ENCODE measurements around the gene RASIP1.

RASIP1 gene

DNA sequence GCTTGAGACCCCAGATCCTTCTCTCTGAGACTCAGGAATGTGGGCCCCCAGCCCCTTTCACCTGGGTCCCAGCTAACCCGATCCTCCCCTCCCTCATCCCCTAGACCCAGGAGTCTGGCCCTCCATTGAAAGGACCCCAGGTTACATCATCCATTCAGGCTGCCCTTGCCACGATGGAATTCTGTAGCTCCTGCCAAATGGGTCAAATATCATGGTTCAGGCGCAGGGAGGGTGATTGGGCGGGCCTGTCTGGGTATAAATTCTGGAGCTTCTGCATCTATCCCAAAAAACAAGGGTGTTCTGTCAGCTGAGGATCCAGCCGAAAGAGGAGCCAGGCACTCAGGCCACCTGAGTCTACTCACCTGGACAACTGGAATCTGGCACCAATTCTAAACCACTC, 15.4 kb upstream of the RASIP1 start:
- DNase-seq, result no peak

DNA sequence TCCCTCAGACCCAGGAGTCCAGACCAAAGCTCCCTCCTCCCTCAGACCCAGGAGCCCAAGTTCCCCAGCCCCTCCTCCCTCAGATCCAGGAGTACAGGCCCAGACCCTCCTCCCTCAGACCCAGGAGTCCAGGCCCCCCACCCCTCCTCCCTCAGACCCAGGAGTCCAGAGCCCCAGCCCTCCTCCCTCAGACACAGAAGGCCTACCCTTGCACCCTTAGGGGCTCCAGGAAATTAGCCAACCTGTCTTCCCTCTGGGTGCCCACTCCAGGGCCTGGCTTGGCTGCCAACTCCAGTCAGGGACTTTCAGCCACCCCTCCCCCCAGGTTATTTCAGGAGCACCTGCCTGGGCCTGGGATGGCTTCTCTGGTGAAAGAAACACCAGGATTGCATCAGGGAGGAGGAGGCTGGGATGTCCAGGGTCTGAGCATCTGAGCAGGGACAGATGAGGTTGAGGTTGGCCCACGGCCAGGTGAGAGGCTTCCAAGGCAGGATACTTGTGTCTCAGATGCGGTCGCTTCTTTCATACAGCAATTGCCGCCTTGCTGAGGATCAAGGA, 14.8 kb upstream of the RASIP1 start, which contains the start of gene FGF21:
TSS of gene FGF21 (plus strand) at position 441 of the 558 bp plus-strand sequence. CDS start 713 bp downstream, outside the sequence.
- DNase-seq, result no peak

DNA sequence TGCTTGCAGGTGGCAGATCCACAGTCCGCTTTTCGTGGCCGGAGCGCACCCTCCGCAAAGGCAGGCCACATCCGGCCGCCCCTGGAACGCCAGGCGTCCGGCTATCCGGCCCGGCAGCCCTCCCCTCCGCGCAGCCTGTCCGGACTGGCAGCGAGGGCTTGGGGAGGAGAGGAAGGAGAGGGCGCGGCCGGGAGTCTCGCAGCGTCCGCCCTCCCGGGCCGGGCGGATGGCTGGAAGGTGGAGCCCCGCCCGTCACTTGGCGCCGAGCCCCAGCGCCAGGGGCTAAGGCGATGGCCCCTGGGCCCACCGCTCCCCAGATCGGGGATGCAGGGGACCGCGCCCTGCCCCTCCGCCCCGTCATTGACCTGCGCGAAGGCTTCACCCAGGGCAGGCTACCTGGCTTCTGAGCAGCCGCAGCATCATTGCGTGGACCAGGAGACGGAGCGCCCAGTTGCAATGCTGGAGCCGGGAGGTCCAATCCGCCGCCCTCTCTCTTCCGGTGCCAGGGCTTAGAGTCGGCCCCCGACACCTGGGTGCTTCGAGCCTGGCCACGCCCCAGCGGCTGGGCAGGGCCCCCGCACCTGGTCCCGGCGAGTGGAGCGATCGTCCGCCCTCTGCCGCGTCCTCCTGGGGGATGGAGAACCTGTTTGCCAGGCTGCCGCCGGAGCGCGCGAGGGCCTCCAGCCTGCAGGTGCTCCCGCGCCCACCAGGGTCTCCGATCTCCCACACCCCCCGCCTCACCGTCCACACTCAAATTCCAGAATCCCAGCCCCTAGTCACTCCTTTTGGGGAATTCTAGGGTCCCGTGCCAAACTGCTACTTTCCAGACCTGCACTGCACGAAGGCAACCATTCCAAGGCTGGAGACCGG, 12.3 kb upstream of the RASIP1 start, which contains the start of gene FUT1:
TSS of gene FUT1 (minus strand) at position 146 of the 870 bp plus-strand sequence. CDS start 1,360 bp downstream, outside the sequence.
- DNase-seq, result no peak

DNA sequence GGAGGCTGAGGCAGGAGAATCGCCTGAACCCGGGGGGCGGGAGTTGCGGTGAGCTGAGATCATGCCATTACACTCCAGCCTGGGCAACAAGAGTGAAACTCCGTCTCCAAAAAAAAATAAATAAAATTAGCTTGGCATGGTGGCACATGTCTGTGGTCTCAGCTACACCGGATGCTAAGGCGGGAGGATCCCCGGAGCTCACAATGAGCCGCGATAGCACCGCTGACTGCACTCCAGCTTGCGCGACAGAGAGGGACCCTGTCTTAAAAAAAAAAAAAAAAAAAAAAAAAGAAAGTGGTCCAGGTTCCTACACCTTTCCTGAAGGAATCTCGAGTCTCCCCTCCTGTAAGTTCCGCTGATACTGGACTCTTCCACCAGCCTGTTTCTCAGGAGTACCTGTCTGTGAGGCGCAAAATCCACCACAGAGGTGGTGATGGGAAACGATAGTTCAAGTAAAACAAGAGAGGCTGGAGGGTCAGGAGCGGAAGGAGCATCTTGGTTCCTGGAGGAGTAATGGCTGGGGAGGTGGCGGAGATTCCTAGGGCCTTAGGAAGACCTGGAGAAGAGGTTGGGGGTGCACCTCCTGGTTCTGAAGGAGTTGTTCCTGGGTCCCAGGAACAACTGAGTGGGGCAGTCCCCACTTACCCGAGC, 11.6 kb upstream of the RASIP1 start:
- DNase-seq, result no peak

DNA sequence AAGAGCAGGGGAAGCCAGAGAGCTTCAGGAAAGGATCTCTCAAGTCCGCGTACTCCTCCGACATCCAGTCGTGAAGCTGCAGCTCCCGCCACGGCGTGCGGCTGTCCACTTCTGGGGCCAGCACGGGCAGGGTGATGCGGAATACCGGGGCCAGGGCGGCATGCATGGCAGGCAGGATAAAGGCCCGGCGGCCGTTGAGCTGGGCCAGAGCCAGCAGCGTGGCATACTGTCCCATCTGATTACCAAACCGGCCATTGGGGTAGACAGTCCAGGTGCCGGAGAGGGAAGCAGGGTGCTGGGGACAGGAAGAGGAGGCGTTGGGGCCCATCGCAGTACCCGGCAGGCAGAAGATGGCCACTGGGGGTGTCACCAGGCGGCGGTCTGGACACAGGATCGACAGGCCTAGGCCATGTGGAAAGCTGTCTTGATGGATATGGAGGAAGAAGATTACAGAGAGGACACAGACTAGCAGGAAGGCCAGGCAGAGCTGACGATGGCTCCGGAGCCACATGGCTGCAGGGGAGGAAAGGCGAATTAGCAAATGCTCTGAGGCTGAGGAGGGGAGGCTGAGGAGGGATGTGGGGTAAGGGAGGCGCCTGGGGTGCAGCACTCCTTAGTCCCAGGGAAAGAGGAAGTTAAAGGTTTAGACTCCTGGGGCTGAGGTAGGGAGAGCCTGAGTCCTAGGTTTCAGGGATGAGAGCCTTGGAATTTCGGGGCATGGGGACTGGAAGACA, 10.5 kb upstream of the RASIP1 start:
- DNase-seq, result no peak

DNA sequence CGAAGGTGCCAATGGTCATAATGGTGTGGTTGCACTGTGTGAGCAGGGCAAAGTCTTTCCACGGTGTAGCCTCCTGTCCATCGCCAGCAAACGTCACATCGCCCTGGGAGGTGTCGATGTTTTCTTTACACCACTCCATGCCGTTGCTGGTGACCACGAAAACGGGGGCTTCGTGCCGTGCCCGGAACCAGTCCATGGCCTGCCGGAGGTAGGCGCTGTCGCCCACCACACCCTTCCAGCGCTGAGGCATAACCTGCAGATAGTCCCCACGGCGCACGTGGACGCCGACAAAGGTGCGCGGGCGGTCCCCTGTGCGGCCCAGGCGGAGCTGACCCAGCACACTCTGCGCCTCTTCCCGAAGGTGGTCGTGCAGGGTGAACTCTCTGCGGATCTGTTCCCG, 9.9 kb upstream of the RASIP1 start:
- no peak for DNase-seq

DNA sequence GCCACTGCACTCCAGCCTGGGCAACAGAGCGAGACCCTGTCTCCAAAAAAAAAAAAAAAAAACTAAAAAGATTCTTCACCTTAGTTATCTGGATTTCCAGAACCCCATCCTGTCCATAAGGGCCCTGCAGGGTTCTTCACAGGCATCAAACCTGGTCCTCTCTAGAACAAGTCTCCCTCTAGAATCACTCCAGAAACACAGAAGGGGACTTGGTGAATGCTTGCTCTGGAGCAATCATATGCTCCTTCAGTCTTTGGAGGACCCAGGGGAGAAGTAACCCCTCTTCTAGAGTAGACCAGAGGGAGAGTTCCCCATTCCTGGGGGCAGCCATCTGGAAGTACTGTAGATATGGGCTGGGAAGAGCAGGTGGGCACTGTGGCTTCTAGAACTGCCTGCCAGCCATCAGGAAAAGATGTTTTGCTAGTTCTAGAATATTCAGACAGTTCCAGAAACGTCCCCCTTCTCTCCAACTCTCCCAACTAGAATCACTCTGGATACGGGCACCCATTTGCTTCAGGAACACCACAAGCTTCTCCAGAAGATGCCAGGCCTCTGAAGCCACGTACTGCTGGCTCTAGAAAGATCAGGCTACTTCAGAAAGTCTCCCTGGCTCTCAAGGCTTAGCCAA, 9.3 kb upstream of the RASIP1 start:
- DNase-seq, result no peak

DNA sequence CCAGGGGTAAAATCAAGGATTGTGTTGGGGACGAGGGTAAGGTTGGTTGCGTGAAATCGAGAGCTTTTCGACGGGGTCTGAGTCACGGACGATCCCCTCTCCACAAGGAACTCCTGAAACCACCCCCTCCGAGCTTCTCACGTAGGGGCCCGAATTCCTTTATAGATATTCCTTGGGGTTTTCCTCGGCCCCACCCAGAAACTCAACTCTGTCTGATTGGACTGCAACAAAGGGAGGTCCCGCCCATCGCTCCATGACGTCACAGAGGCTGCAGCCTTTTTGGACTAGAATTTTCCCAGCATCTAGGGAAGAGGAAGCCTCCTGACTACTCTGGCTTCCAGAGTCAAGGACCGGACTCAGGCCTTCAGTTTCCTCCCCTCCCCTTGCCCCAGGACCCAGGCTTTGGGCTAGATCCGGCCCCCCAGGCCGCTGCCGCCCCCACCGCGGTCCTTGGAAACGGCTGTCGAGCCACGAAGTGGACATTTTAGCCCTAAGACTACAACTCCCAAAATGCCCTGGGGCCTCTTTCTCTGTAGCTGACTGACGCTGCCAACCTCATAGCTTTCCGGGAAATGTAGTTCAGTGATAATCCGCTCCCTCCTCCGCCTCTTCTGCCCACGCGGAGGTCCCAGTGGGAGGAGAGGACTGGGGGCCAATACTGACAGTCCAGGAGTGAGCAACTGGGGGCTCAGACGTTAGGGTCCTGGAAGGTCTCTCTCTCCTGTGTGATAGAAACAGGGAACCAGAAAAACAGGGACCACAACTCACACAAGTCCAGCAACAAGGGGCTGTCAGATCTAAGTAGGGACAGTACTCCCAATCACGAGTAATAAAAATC, 6.5 kb upstream of the RASIP1 start, which contains the start of gene IZUMO1:
TSS of gene IZUMO1 (minus strand) at position 172 of the 838 bp plus-strand sequence. CDS start 1,050 bp downstream, outside the sequence.
- DNase-seq, result peak in 1 of 2 experiments; percentile 29

DNA sequence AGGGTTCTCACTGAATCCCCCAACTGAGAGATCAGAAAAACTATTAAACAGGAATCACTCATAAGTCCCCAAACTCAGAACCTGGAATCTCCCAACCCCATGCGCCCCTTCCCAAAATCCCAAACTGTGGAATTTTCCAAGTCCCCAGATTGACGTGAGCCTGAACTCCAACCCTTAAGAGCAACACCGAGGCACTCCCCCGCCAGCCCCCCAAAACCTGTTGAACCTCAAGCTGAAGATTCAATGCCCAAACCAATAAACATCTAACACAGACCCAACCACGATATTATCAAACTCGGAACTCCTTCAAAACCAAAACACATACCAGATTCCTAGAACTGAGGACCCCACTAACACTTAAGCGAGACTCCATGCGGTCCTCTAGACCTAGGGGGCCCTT, 5.7 kb upstream of the RASIP1 start:
- no peak for DNase-seq

DNA sequence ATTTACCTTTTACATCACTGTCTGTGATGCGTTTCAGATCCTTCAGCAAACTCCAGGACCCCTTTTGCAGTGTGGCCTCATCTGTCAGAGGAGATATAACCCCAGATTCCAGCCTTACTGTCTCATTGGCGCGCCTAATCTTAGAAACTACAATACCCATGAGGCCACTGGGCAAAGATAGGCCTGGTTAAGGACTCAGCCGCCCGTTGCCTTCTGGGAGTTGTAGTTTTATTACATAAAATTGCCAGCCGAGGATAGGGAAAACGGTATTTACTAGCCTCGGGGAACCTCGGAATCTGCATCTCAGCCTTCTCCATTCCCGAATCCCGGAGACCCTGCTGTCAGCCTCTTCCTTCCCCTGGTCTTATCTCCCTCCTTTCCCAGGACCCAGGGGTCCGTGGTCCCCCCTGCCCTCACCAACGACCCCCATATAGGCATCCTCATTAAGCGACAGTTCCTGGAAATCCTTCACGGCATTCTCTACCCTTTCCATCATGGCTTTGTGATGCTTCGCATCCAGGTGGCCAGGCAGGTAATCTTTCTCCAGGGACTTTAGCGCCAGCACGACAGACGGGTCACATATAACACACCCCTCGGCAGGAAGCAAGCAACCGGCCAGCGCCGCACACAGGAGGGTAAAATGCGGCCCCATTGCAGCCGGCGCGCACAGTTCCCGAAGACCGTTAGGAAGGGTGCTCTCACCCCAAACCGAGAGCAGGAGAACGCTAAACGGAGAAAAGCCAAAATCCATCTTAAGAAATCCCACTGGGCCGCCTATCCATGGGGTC, 5.0 kb upstream of the RASIP1 start:
- DNase-seq, result peak; percentile 37 to 43

DNA sequence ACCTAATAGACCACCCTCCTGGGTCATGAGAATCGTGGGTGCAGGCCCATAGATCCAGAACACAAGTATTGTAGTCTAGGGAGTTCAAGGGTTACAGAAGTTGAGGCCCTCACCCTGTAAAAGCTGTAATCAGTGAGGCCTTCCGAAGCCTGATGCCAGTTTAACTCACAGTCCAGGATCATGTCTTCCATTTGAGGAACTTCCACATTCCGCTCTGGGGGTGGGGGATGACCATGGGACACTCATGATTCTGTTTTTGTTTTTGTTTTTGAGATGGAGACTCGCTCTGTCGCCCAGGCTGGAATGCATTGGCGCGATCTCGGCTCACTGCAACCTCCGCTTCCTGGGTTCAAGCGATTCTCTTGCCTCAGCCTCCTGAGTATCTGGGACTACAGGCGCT, 1.7 kb upstream of the RASIP1 start:
- DNase-seq, result no peak

DNA sequence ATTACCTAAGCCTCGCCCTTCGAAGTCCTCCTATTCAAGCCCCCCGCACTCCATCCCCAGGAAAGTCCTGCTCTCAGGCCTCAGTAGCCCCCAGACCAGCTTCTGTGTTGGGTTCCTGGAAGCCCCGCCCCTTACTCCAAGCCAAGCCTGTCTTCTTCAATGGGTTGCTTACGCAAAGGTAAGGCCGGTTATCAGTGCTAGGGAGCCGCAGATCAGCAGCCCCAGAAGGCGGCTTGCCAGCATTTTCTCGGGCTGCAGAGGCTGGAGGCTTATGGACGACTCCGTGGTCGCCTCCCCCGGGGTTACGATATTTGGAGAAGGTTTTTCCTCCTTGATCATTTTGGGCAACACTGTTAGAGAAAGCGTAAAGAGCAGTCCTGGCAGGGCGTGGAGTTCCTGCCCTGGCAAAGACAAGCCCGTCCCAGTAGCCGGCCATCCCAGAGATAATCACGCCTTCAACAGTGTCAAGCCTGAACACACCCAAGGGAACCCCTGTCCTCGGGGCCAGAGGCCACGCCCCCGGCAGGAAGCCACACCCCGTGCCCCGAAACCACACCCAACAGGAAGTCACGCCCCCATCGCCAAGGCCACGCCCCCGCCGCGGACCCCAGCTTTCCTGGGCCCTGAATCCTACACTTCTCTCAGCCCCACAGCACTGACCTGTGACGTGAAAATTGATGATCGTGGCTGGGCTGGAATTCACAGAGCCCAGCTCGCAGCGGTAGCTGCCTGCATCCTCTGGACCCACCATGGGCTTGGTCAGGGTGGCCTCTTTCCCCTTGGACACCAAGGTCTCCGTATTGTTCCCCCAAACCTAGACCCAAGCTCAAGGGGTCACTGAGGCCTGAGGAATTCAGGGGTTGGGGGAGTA, 954 bp upstream of the RASIP1 start:
- DNase-seq, result no peak

DNA sequence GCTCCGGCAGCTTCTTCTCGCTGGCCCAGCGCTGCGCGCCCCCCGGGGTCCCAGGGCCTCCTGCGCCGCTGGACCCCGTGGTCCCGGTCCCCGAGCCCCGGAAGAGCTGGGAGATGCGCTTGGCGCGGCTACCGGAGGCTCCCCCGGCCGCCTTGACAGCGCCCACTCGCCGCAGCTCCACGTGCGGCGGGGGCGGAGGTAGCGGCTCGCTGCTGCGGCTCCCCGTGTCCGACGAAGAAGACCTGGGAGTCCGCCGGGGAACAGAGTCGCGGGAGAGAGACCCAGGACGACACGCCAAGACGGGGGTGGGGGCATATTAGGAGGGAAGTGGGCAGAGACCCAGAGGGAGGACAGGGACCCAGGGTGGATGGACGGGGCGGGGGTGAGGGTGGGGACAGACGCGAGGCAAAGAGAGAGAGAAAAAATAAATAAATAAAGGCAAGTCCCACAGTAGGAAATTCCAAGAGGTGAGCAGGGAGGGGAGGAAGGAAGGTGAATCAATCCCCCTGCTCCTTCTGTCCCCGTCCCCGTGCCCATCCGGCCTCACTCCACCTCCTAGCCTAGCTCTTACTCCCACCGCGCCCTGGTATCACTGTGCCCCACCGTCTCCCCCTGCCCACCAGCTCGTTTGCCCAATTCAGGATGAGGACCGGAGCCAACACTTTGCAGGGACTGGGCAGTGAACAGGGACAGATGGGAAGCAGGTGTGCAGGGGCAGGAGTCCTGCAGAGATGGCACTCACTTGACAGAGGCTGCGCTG, 826 bp downstream of the RASIP1 start:
- DNase-seq, result no peak

DNA sequence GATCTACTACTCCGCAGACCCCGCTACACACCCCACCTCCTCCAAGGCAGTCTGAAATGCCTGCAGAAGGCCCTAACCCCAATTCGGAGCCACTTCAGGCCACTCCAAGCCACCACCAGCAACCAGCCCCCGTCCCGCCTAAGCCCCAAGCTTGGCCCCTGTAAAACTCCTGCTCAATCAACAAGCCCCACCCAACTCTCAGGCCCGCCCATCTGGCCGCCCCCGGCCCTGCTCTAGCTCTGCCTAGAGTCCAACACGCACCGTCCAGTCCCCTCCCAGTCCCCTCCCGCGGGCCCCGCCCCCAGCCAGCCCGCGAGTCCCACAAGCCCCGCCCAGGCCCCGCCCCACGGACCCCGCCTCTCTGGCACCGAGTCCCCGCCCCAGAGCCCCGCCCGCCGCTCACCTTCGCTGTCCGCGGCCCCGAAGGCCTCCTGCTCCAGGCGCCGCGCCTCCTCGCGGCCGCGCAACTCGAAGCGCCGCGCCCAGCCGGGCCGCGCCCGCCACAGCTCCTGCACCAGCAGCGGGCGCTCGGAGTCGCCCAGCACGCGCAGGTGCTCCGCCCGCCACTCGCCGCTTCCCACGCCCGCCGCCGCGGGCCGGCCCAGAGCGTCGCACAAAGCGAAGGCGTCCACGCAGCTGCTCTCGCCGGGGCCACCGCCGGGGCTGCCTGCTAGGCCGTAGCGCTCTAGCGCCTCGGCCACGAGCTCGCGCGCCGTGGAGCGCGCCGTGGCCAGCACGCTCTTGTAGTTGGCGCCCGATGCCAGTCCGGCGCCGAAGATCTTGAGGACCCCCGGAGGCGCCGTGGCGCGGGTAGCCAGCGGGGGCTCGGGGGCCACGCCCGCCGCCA, 1.6 kb downstream of the RASIP1 start:
- peak; percentile 90 for DNase-seq

DNA sequence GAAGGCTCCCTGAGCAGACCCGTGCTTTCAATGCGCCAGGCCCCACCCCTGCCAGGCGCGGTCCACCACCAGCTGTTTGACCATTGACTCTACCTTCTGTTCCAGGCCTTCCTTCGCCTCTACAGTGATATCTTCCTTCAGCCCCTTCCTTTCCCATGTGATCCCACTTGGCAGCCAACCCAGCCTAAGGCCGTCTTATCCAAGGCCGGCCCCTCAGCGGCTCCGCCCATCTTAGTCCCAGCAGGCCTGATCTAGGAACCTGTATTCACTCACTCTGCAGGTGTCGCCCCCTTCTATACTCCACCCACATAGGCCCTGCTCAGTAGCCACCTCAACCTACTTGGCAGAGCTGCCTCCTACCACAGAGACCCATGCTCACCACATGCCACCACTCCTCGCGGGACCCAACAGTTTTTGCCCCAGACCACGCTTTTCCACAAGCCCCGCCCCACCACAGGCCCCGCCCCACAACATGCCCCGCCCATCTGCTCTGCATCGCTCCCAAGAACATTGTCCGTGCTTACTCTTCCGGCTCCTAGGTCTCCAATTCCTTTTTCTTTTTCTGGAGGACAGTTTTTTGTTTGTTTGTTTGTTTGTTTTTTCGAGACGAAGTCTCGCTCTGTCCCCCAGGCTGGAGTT, 2.9 kb downstream of the RASIP1 start:
- no peak for DNase-seq

DNA sequence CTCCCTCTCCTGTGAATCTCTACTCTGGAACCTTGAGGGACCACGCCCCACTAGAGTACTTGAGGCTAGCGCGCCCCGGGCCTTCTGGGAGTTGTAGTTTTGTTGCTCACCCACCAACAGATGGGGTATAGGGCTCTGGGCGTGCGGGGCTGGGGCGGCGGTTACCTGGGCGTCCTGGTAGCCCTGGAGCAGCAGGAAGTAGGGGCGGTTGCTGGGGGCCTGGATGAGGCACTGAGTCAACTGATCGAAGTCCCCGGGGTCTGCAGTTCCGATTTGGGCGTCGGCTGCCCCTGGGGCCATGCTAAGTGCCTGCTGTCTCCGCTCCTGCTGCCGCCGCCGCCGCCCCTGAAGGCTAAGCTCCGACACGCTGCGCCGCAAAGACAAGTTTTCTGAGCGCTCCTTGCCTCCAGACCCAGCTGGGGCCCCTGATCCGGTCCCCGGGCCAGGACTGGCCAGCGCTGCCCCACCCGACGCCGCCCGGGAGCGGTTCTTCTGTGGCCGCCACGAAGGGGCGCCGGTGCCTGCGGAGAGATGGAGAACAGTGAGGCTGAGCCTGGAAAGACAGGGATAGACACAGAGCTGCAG, 5.3 kb downstream of the RASIP1 start:
- DNase-seq, result no peak

DNA sequence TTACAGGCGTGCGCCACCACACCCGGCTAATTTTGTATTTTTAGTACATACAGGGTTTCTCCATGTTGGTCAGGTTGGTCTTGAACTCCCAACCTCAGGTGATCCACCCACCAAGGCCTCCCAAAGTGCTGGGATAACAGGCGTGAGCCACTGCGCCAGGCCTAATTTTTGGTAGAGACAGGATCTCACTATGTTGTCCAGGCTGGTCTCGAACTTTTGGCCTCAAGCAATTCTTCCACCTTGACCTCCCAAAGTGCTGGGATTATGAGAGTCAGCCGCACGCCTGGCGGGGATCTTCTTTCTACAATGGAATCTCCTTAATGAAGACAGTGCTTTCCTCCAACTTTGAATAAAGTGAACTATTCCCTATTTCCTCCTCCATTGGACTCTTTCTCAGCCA, 5.8 kb downstream of the RASIP1 start:
- DNase-seq, result no peak

Data from activated CD4-positive, alpha-beta T cell treated with anti-CD3 and anti-CD28 coated beads, Interleukin-2, amount 50 U/mL, for 4 hours (primary cell).